ENCODE measurements around the gene ARHGAP6. TPM values are rescaled to one million over a fixed set of nuclear protein-coding genes. Genes with fewer than 3 reads are reported as not detected.

The ARHGAP6 gene
- total and polyA plus RNA-seq, 2 of the 13 experiments (the other 11 are each of a cell fraction or from before 2014, with no cell fraction given): 0.11 TPM; not detected in 1

DNA sequence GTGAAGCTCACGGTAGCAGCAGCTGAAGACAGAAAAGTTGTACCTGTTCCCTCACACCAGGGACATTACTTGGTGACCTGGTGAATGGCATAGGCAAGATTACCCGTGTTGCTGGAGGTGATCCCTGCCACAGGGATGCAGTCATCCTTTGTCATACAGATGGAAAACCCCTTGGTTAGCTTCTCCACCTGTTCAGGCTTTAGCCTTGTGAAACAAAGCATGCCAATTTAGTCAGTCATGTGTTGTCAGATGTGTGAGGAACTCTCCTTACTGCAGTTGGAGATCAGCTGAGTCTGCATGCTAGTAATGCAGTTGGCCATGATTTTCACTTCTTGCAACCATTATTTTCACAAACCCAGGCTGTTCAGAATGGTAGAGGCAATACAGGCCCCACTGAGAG lies 331.6 kb downstream of the ARHGAP6 start:
- H4K20me1 ChIP-seq (ENCODE audit: insufficient read depth, low read length): no peaks in the 10 kb centered on the region
- in situ Hi-C loops (cut with HindIII; ENCODE audit: extremely low pct_ligation_motif_present, low pct_unique_long_range_greater_than_20kb): no loop called here
- BruUV-seq (replicated peaks): no TSS peak
- ATAC-seq (no peak), FAIRE-seq (no peak), DNase-seq (ENCODE audit: low spot score) (no peak)
- no peak overlapping the region for H2AFZ ChIP-seq (ENCODE audit: low read length)
- no peak overlapping the region for H3K9ac ChIP-seq (ENCODE audit: insufficient read depth, low read depth, low read length)
- ChIA-PET POLR2A (no interaction called here), CTCF (ENCODE audit: low intra/inter-chr PET ratio, low total read pairs) (no interaction called here)
- H3K4me2 ChIP-seq (ENCODE audit: low read depth, low read length): no peak overlapping the region
- no peaks in the 10 kb centered on the region for H3K9me3 ChIP-seq (ENCODE audit: low read length)
- no peak for TF ChIP-seq ZBTB8A (CRISPR knock-in tag; IDR thresholded peaks at IDR 0.05; ENCODE audit: borderline replicate concordance, low read depth)
- TF ChIP-seq KDM6A (CRISPR knock-in tag; IDR thresholded peaks at IDR 0.05; ENCODE audit: low read depth): no peak
- TF ChIP-seq, protein P1, sequence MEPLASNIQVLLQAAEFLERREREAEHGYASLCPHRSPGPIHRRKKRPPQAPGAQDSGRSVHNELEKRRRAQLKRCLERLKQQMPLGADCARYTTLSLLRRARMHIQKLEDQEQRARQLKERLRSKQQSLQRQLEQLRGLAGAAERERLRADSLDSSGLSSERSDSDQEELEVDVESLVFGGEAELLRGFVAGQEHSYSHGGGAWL (CRISPR knock-in tag; IDR thresholded peaks at IDR 0.05): no peak
- TF ChIP-seq, protein P2, sequence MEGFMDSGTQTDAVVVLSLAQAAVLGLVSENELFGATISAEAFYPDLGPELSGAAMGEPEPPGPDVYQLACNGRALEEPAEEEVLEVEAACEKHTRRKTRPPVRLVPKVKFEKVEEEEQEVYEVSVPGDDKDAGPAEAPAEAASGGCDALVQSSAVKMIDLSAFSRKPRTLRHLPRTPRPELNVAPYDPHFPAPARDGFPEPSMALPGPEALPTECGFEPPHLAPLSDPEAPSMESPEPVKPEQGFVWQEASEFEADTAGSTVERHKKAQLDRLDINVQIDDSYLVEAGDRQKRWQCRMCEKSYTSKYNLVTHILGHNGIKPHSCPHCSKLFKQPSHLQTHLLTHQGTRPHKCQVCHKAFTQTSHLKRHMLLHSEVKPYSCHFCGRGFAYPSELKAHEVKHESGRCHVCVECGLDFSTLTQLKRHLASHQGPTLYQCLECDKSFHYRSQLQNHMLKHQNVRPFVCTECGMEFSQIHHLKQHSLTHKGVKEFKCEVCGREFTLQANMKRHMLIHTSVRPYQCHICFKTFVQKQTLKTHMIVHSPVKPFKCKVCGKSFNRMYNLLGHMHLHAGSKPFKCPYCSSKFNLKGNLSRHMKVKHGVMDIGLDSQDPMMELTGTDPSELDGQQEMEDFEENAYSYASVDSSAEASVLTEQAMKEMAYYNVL (CRISPR knock-in tag; IDR thresholded peaks at IDR 0.05; ENCODE audit: borderline replicate concordance): no peak
- no peak for TF ChIP-seq GATAD2A (CRISPR knock-in tag; IDR thresholded peaks at IDR 0.05)
- WGBS (ENCODE audit: low lambda C conversion rate): 0% methylated on average over 1 of the region's 2 CpGs
- H3K27ac ChIP-seq (ENCODE audit: extremely low read length, insufficient read depth, low read length): no peak overlapping the region
- H3K4me1 ChIP-seq (ENCODE audit: insufficient read depth, low read length): no peaks in the 10 kb centered on the region
- intact Hi-C loops (cut with micrococcal nuclease; ENCODE audit: unreplicated experiment): no loop called here
- H3K36me3 ChIP-seq (replicated peaks in 1 of 2; ENCODE audit: control insufficient read depth in 1 of 2, insufficient read depth in 2 of 2, low read length in 2 of 2): no peaks in the 10 kb centered on the region
- H3K4me3 ChIP-seq (replicated peaks in 1 of 3; ENCODE audit: insufficient read depth in 1 of 3, low read depth in 2 of 3, low read length in 3 of 3): no peak overlapping the region
- H3K79me2 ChIP-seq (ENCODE audit: insufficient read depth, low read length): no peaks in the 10 kb centered on the region
- H3K27me3 ChIP-seq (ENCODE audit: control insufficient read depth in 1 of 2, insufficient read depth in 2 of 2, low read length in 2 of 2): no peaks in the 10 kb centered on the region

DNA sequence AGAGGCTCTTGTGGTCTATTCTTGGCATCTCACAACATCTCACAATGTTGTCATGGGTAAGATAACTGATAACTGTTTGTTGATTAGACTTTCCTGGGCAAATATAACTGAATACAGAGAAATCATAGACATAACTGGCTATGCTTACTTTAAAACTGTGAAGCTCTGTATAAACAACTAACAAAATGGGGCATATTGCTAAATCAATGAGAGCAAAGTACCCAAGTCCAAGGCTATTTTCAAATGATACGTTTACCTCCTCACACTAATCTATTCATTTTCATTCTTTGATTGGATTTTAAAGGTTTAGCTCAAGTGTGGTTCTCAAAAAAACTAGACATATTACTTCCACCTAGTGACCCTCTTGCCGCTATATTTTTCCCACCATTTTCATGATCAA lies 333.9 kb downstream of the ARHGAP6 start:
- 45% methylated on average over 2 of the region's 2 CpGs for WGBS (ENCODE audit: low lambda C conversion rate)
- Histone ChIP-seq H3K9ac (ENCODE audit: insufficient read depth, low read depth, low read length) (no peak overlapping the region), H3K4me3 (replicated peaks in 1 of 3; ENCODE audit: insufficient read depth in 1 of 3, low read depth in 2 of 3, low read length in 3 of 3) (no peak overlapping the region), H4K20me1 (ENCODE audit: insufficient read depth, low read length) (no peaks in the 10 kb centered on the region), H3K36me3 (replicated peaks in 1 of 2; ENCODE audit: control insufficient read depth in 1 of 2, insufficient read depth in 2 of 2, low read length in 2 of 2) (no peaks in the 10 kb centered on the region), H3K4me1 (ENCODE audit: insufficient read depth, low read length) (no peaks in the 10 kb centered on the region), H3K27ac (ENCODE audit: extremely low read length, insufficient read depth, low read length) (no peak overlapping the region), H3K9me3 (ENCODE audit: low read length) (no peaks in the 10 kb centered on the region), H3K27me3 (ENCODE audit: control insufficient read depth in 1 of 2, insufficient read depth in 2 of 2, low read length in 2 of 2) (no peaks in the 10 kb centered on the region), H2AFZ (ENCODE audit: low read length) (no peak overlapping the region), H3K79me2 (ENCODE audit: insufficient read depth, low read length) (no peaks in the 10 kb centered on the region), H3K4me2 (ENCODE audit: low read depth, low read length) (no peak overlapping the region)
- DNase-seq (ENCODE audit: low spot score) (no peak), ATAC-seq (no peak), FAIRE-seq (no peak)
- TF ChIP-seq RARA (CRISPR knock-in tag; IDR thresholded peaks at IDR 0.05) (no peak), TOE1 (CRISPR knock-in tag; IDR thresholded peaks at IDR 0.05) (no peak)
- intact Hi-C loops (cut with micrococcal nuclease; ENCODE audit: unreplicated experiment) (no loop called here), in situ Hi-C loops (cut with HindIII; ENCODE audit: extremely low pct_ligation_motif_present, low pct_unique_long_range_greater_than_20kb) (no loop called here)
- CTCF ChIA-PET (ENCODE audit: low intra/inter-chr PET ratio, low total read pairs): no interaction called here
- POLR2A ChIA-PET: no interaction called here
- BruUV-seq (replicated peaks): no TSS peak

Measured in HepG2 (cell line).